Posterior vena cava (tissue), 2 donors: ENCODE data around the gene OR5K4. TPM values are rescaled to one million over a fixed set of nuclear protein-coding genes. Genes with fewer than 3 reads are reported as not detected.
"Not testable (repeated sequence)": the region's sequence is repeated elsewhere in the genome, so short reads cannot be mapped to it uniquely, and the experiment has no call there.

Experiments
- DNase-seq: peaks from one replicate; pipeline ENCODE4 v3.0.0-alpha.2; 2020; ENCODE audit warnings: low spot score
- intact Hi-C, 2 donors: fragments of 100-400 bp; cut with DNase I; formaldehyde crosslinking; loops; one replicate each; pipeline versions ENCODE4 v1.14.1 to v1.14.2; 2022 to 2023
- total RNA-seq, 2 donors: library from RNA; stranded (reverse); fragmentation: NEBNext Ultra II Directional; extraction: Animal tissue kit (Norgen Biotek cat#: 25700); gene quantifications; one replicate each; pipeline ENCODE4 v1.2.1, GENCODE V29; 2021
- donor health status: DM: yes; HTN: yes; CAD: no.
- donor health status: DM: yes; HTN: yes; CAD: no.

OR5K4 gene
- total RNA-seq, 2 donors from 2014 or later: not detected

DNA sequence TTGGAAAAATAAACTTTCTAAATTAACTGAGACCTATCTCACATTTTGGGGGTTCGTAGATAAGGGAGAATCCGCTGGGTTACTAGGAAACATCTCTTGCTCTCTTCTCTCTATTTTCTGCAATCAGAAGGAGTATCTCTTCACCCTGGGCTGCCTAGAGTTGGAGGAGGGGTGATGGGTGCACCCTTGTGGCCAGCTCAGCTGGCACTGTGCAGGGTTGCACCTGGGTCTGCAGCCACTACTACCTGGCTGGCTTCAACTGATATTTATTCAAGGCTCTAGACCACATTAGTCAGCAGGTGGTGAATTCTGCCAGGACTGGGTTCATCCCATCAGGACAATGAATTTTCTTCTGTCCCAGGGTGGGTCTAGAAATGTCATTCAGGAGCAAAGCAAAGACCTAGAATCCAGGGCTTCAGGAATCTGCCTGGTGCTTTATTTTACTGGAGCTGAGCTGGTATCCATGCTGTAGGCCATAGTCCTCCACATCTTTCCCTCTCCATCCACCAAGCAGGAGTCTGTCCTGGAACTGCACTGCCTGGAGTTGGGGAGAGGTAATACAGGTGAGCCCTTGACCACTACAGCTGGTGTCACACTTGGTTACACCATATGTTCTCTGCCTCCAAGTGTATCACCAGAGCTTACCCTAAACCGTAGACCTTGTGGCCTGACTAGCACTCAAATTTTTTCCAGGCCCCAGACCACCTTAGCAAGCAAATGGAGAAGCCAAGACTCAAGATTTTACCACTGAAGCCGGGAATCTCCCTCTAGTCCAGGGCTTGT lies 14.0 kb downstream of the OR5K4 start:
- intact Hi-C loops: no loop called here

DNA sequence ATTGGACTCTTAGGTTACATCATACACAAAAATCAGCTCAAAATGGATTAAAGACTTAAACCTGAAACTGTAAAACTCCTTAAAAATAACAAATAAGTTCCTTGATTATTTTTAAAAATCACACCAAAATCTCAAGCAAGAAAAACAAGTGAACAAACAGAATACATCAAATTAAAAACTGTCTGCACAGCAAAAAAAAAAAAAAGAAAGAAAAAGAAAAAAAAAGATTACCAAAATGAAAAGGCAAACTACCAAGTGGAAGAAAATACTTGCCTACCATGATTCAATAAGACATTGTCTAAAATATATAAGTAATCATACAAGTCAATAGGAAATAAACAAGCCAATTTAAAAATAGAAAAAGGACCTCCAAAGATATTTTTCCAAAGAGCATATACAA lies 17.5 kb downstream of the OR5K4 start:
- intact Hi-C loops: no loop called here

More for the DNA sequence above, 14.0 kb downstream of the OR5K4 start:
- no peak for DNase-seq

GRCh38 chr3:98371853-98372252 lies 18.2 kb downstream of the OR5K4 start:
- intact Hi-C loops: no loop called here
- no peak for DNase-seq

More for the DNA sequence above, 17.5 kb downstream of the OR5K4 start:
- no peak for DNase-seq

DNA sequence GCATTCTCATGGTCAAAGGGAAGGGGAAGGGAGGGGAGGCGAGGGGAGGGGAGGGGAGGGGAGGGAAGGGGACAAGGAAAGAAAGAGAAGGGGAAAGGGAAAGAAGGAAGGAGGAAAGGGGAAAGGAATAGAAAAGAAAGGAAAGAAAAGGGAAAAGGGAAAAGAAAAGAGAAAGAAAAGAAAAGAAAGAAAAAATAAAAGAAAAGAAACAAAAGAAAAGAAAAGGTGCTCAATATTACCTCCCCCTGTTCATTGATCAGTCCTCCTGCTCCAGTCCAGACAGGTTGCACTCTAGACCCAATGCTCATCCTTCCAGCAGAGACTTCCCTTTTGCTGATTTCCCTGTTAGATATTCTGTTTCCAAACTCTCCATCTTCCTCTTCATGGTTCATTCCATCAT lies 18.8 kb downstream of the OR5K4 start:
- DNase-seq: no peak
- intact Hi-C loops: no loop called here

DNA sequence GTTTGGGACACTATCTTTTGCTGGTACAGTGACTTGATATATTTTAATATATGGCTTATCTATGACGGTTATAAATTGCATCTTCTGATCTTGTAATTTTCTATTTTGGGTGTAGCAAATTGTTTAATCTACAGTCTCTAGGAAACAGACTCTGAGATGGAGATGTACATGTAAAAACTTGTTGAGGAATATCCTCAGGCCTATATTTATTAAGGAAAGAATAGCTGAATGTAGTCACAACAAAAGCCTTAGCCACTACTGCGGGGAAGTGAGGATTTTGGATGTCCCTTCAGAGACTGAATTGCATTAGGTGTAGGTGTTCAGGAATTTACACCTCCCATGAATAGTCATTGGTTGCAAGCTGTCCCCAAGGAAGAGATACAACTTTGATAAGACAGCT lies 23.0 kb downstream of the OR5K4 start:
- intact Hi-C loops: no loop called here
- DNase-seq: no peak

DNA sequence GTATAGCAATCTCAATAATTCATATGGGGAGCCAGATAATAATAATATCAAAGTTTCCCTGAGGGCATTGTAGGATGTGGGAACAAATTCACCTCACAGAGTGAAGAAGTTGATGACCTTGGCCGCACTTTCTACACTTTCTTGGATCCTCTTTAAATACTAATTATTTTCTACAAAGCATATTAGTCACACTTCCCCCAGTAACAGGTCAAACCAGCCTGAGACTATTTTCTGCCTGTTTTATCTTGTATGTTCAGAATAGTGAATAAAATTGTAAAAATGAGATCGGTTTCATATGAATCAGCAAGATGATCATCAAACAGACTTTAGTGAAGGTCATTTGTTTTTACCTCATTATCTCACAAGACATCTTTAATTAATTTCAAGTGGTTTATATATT lies 34.5 kb downstream of the OR5K4 start:
- DNase-seq: no peak
- intact Hi-C loops: no loop called here

- no peak for DNase-seq
- intact Hi-C loops: no loop called here
Observed at GRCh38 chr3:98390366-98390765, 36.7 kb downstream of the OR5K4 start, which contains the start of gene OR5K3. OR5K3 (plus strand) TSS chr3:98390666; CDS start chr3:98390666, 0 bp downstream.

GRCh38 chr3:98395101-98395500 lies 41.4 kb downstream of the OR5K4 start:
- intact Hi-C loops: no loop called here
- DNase-seq: no peak

DNA sequence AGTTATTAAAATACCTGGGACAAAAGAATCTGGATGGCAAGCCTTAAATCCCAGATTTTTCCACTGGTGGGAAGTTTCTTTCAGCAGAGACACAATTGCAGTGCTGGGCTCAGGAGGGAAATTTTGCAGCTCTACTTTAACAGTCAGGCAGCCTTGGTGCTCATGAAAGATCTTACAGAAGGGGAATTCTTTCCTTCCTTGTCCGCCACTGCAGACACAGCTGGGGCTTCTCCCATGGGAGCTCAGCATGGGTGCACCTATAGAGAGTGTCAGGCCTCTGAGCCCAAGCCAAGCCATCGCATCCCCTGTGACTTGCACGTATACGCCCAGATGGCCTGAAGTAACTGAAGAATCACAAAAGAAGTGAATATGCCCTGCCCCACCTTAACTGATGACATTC lies 42.8 kb downstream of the OR5K4 start:
- DNase-seq, intact Hi-C loops: not testable (repeated sequence)

- intact Hi-C loops: no loop called here
- DNase-seq: no peak
Observed at GRCh38 chr3:98398513-98398912, 44.9 kb downstream of the OR5K4 start.

- no peak for DNase-seq
- intact Hi-C loops: no loop called here
Observed at GRCh38 chr3:98402507-98402906, 48.9 kb downstream of the OR5K4 start.

DNA sequence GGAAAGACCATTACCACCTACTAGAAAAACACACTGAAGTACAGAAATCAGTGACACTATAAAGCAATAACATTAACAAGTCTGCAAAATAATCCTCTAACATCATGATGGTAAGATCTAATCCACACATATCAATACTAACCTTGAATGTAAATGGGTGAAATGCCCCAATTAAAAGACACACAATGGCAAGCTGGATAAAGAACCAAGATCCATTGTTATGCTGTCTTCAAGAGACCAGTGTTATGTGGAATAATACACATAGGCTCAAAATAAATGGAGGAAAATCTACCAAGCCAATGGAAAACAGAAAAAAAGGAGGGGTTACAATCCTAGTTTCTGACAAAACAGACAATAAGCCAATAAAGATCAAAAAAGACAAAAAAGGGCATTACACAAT lies 50.4 kb downstream of the OR5K4 start:
- intact Hi-C loops: no loop called here
- no peak for DNase-seq

Other genes starting within 250 kb of the OR5K4 start
- gene OR5H1, start 223.1 kb upstream of the OR5K4 start, total RNA-seq: not detected
- not detected for gene OR5H14, start 206.4 kb upstream of the OR5K4 start, total RNA-seq
- not detected for gene OR5H15, start 187.2 kb upstream of the OR5K4 start, total RNA-seq
- not detected for gene OR5H6, start 89.6 kb upstream of the OR5K4 start, total RNA-seq
- not detected for gene OR5H2, start 71.3 kb upstream of the OR5K4 start, total RNA-seq
- gene OR5K3, start 36.8 kb downstream of the OR5K4 start, total RNA-seq: not detected
- not detected for gene OR5K1, start 109.3 kb downstream of the OR5K4 start, total RNA-seq
- gene OR5K2, start 143.8 kb downstream of the OR5K4 start, total RNA-seq: not detected
- gene CLDND1, start 169.0 kb downstream of the OR5K4 start, total RNA-seq: 100 to 1,000 TPM; 105 to 114 TPM
- gene GPR15, start 178.1 kb downstream of the OR5K4 start, total RNA-seq: not detected
- gene CPOX, start 239.8 kb downstream of the OR5K4 start, total RNA-seq: 10 to 100 TPM; 12.2 to 12.7 TPM